ENCODE data around the gene RTN3.

Gene RTN3

DNA sequence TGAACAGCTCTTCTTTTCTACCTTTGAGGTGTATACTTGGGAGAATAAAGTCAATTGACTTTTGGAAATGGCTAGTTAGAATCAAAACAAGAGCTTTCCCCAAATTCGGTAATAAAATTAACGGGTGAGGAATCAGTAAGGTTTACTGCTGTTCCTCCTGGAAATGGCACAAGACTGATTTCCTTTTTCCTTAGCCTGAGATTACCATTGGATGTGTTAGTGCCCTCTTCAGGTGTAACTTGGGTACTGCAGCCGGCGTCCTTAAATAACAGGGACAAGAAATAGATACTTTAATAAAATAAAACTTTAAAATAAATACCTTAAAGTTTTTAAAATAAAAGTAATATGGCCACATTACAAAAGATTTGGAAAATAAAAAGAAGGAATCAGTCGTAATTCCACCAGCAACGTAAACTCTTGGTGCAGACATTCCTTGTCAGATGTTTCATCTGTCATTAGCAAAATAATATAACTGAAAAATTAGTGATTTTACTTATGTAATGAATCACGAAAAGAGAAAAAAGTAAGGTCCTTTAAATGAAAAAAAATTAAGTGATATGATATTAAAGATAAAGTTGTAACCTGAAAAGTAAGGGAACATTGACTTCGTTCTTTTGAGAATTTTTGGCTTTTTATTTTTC is 57.5 kb downstream of the RTN3 start:
- peak; percentile 19 for DNase-seq

DNA sequence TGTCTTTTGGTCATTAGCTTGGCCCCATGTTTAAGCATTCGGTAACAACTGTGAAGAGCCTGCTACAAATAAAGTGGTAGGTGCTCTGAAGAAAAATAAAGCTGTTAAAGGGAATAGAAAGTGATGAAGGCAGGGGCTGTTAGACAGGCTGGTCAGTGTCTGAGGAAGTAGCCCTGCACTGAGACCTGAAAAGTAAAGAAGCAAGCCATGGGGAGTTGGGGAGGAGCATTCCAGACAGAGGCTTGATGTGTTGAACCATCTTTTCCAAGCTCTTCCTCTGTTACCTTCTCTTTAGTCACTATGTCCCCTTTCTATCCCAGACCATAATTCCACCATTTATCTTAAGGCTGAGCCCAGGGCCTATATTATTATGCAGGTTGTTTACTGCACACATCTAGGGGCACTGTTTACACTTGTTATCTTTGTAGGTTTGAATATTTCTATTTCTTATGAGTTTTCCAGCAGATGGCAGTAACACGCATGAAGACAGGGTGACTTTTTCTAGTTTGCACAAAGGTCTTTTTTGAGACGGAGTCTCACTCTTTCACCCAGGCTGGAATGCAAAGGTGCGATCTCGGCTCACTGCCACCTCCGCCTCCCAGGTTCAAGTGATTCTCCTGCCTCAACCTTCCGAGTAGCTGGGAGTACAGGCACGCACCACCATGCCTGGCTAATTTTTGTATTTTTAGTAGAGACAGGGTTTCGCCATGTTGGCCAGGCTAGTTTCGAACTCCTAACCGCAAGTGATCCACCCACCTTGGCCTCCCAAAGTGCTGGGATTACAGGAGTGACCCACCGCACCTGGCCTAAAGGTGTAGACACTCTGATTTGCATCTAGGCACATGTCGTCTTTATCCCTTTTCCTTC is 64.2 kb downstream of the RTN3 start:
- DNase-seq: no peak

DNA sequence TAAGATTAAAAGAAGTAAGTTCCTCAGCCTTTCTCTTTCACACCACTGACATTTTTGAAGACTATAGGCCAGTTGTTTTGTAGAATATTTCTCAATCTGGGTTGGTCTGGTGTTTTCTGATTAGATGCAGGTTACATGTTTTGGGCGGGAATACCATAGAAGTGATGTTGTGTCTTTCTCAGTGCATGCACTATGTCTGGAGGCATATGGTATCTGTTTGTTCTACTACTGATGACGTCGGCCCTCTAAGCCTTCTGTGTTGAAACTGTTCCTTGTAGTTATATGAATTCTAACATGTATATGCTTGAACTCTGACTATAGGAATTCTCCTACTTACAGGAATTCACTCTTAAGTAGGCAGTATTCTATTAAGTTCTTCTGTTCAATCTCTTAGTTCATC is 65.7 kb downstream of the RTN3 start:
- no peak for DNase-seq

DNA sequence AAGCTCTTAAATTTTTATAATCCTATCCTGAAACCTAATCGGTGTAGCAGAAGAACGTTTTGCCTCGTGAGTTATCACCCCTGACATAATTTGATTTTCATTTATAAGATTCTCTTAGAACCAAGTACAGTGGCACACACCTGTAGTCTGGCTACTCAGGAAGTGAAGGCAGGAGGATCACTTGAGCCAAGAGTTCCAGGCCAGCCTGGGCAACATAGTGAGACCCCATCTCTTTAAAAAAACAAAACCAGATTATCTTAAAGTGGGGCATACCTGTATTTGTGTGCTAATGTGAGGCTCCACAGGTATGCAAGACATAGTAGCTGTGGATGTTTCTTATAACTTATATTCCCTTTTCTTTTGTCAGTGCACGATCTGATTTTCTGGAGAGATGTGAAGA is 68.3 kb downstream of the RTN3 start:
- DNase-seq: no peak

DNA sequence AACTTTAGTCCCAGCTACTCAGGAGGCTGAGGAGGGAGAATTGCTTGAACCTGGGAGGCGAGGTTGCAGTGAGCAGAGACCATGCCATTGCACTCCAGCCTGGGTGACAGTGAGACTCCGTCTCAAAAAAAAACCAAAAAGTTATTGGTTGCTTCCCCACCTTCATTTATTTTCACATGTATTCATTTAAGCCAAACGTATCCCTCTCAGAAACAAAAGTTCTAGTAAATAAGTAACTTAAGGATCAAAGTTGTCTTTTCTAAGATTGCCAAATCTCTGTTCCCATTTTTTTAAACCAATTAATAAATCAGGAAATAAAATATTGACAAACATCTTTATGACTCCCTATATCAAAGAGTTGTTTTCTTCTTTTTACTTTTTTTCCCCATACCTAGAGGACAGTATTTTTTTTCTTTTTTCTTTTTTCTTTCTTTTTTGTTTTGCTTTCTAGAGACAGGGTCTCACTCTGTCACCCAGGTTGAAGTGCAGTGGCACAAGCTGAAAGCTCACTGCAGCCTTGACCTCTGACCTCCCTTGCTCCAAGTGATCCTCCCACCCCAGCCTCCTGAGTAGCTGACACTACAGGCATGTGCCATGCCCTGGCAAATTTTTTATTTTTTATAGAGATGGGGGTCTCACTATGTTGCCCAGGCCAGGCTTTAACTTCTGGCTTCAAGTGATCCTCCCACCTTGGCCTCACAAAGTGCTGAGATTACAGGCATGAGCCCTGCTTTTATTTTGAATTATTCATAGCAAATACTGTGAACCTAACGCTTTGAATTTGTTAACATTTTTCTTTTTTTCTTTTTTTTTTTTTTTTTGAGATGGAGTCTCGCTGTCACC is 75.8 kb downstream of the RTN3 start:
- no peak for DNase-seq

DNA sequence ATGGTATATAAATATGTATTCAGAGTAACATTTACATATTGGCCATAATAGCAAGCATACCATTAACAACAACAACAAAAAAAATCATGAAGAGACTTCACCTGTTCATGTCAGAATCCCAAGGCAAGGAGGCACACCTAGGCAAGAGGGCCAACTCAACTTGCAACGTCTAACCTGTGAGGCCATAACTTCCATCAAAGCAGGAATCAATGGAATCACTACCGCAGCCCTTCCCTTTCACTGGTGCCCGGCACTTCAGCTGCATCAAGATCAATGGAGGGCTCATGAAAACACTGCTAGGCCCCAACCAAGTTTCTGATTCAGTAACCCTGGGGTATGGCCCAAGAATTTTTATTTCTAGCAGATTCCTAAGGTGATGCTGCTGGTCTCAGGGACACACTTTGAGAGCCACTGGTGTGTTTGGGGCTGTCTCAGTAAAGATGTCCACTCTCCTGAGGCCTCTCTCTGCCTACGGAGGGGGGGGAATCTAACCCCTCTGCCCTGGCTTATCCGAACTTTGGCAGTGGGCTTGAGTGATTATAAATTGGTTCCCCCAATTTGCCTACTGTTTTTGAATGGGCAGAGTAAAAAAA is 79.3 kb downstream of the RTN3 start:
- no peak for DNase-seq

DNA sequence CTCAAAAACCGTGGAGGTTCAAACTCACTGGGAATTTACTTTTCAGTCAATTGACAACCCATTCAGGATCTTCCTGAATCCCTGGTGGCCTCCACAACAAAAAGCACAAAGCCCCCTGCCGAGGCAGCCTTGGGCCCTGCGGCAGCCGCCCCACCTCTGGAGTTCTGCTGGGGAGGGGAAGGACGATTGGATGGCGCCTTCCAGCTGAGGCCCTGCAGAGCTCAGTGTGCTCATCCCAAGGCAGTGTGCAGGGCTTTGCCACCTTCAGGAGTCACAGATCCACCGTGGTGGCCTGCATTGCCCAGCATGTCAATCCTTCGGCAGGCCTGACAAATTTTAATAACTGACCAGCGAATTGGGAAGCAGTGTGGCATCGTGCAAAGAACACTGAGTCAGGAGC is 79.9 kb downstream of the RTN3 start:
- DNase-seq: no peak

DNA sequence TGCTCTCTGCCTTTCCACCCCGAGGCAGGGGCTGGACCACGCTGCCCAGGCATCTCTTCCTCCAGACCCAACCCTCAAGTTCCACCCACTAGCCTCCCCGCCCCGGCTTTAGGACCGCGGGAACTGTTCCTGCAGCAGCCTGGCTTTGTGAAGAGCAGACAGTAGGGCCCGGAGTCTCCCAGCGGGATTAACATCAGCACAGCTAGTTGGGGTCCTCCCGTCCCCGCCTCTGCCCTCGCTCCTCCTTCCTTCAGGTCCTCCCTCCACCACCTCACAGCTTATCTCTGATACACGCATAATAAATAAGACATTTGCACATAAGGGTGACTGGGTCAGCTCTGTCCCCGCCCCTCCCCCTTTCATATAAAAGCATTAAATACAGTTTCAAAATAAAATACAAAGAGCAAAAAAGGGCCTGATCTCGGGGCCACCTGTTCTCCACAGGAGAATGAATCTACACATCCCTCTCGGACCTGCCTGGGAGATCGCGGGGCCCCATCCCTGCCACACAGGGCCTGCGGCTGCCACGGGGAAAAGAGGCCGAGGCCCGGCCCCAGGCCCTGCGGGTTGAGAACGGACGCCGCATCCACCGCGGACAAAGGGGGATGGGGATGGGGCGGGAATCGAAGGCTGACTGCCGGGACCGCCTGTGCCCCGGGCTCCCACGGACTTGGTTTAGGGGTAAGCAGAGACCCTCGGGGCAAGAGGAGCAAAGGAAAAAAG is 80.8 kb downstream of the RTN3 start:
- no peak for DNase-seq

DNA sequence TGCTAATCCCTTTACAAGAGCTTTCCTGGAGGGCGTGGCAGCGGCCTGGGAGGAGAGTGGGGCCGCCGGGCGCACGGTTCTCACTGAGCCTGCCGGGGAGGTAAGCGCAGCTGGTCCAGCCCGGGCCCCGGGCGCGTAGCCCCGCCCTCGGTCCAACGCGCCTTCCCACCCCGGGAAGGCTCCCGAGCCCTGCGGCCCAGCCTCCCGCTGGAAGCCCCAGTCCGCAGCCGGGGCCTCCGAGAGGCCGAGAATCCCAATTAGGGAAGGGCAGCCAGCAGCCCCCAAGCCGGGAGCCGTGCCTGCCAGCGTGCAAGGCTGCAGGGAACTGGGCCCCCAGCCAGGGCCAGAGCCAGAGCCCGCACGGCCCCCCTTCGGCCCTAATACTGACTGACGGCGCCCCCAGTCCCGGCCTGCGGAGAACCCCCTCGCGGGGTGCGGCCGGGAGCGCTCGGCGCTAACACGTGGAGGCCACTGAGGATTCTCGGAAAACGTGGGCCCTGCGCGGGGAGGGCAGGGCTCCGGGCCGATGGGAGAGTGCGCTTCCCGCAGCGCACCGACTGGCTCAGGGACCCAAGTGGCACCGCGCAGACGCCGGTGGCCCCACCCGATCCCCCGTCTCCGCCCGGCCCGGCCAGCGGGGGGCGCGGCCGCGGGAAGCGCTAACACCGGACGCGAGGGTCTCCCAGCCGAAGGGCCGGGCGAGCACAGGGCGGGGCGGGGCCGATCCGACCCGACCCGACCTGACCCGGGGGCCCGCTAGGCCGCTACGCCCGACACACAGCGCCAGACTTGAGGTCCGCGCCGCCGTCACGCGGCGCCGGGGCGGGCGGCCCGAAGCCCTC is 81.6 kb downstream of the RTN3 start:
- DNase-seq: no peak

DNA sequence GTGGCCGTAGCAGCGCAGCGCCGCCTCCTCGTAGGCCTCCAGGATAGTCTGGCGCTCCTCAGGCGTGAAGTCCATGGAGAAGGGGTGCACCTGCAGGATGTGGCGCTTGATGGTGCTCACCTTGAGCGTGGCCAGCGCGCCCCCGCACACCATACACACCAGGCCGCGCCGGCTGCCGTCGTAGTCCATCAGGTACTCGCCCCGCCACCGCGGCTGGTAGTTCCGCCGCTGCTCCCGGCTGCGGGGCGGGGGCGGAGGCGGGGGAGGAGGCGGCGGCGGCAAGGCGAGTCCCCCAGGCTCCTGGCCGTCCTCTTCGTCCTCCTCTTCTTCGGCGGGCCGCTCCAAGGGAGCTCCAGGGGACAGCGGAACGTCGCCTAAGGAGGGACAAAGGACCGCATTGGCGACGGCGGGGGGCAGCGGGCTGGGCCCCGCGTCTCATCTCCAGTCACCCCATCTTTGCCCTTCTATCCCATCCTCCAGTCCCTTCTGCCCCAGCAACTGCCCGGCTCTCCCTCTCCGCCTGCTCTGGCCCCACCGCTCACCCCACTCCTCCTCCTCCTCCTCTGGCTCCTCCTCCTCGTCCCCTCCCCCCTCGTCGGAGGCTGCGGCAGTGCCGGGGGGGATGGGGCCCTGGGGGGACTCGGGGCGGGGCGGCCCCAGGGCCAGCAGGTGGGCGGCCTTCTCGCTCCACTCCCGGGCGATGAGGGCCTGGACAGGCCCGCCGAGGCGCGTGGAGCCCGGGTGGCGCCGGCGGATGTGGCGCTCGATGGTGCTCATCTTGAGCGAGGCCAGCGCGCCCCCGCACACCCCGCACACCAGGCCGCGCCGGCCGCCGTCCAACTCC is 82.4 kb downstream of the RTN3 start:
- no peak for DNase-seq

DNA sequence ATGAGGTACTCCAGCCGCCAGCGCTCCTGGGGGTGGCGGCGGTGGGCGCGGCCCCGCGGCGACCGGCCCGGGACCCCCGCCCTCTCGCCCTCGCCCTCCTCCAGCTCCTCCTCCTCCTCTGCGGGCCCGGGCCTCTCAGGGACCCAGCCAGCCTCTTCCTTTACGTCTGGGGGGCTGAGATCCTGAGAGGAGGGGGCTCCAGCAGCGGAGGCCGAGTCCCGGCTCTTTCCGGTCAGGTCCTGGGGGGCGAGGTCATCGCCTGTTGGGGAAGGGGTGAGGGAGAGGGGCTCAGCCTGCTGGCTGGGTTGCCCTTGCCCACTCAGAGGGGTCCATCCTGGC is 83.0 kb downstream of the RTN3 start:
- no peak for DNase-seq

DNA sequence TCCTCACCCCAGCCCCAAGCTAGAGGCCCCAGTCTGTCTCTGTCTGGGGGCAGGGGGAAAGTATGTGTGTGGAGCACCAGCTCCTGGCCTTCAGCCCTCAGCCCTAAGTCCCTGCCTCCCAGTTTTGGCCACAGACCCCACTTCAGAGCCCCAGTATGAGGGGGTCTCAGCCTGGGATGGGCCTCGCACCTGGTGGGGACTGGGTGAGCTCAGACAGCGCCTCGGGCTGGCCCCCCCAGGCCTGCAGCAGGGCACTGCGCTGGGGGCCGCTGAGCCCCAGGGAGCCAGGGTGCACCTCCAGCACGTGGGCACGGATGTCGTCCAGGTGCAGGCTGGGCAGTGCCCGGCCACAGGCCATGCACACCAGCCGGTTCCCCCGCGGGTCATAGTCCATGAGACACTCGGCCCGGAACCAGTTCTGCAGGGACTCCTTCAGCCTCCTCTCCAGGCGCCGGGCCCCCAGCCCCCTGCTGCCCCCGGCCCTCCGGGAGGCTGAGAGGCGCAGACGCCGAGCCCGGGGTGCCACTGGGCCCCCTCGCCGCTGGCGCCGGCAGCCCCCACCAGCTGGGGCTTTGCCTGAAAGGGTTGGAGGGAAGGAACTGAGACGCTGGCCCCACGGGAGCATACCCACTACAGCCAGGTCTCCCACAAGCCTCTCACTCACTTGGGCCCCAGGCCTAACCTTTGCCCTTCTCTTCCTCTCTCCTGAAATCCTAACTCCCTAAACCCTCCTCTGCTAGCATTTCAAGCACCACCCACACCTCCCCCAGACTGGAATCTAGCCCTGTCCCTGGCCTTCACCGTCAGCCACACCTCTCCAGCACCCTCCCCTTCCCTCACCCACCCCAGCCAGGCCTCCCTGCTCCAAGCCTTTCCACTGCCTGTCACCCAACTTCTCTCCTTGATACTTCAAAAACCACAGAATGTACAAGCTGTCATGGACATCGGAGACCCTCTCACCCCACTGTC is 83.7 kb downstream of the RTN3 start:
- no peak for DNase-seq

DNA sequence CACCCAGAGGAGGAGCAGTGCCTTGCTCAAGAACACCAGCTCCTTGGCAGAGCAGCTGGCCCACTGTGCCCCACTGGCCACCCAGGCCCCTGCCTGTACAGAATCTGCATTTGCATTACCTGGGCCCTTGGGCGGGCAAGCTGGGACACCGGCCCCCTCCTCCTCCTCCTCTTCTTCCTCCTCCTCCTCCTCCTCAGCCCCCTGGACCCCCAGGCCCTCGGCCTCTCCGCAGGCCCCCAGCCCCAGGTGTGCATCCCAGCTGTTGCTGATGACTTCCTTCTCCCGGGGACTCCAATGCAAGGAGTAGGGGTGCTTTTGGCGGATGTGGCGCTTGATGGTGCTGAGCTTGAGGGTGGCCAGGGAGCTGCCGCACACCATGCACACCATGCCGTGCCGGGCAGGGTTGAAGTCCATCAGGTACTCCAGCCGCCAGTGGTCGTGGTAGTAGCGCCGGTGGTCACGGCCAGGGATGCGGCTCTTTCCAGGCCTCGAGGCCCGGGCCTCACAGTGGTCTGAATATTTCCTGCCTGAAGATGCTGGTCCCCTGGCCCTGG is 84.5 kb downstream of the RTN3 start:
- DNase-seq: no peak

DNA sequence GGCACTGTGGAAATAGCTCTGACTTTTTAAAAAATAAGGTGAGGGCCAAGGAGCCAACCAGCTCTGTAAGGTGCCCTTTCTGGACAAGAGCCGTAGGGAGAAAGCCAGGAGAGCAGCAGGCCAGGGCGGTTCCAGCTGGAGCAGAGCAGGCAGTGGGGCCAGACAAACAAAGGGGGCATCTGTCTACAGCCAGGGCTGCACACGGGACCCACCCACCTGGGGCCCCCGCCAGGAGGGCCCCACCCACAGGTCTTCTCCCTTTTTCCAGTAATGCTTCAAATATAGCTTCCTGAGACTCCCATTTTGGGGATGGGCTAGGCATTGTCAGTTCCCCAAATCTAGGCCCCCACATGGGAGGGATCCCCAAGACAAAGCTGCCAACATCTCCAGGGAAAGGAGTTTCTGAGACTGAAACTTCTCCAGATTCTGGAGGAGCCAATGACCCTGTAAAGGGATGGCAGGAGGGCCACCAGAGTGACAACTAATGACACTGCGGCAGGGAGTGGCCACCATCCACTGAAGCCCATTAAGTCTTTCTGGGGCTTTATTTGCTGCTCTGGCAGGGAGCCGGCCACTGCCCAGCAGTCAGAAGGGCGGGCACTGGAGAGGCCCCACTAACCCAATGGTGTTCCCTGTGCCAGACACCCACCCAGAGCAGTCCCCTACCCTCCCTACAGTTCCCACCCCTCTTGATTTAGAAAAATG is 85.4 kb downstream of the RTN3 start:
- no peak for DNase-seq

DNA sequence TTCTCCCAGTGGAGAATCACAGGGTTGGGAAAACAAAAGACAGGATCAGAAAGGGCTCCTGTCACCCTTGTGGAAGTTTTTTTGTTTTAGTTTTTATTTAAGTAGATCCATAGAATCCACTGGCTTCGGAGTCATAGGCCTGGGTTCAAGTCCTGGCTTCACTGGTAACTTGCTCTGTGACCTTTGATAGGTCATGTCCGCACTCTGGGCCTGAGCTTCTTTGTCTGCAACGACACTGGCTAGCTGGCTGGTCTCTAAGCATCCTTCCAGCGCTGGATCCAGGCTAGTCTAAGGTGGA is 85.9 kb downstream of the RTN3 start:
- no peak for DNase-seq

DNA sequence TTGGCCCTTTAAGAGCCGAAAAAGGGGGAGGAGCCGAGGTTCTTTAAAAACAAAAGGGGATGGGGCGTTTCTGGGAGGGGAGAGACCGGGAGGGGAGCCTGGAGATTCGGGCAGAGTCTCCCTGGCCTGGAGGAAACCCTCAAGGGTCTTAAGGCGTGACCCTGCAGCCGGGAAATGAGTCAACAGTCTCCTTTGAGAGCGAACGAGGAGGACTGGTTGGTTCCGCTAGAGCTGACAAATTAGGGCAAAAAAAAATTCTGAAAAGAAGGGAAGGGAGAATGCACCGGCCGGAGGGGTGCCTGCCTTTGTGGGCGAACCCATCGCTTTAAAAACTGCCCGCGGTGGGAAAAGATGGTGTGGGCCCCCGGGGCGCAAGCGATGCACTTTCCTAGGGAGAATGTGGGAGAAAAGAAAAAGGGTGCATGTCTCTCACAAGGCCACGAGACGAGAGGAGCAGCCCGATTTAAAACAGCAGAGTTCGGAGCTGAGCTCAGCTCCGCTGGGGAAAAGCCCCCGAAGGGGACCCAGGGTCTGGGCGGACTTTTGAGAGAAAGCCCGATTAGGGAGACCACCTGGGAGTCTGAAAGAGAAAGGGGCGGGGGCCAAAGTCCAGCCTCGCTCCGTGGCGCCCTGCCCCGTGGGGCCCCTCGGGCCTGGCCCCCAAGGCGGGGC is 86.4 kb downstream of the RTN3 start:
- no peak for DNase-seq

DNA sequence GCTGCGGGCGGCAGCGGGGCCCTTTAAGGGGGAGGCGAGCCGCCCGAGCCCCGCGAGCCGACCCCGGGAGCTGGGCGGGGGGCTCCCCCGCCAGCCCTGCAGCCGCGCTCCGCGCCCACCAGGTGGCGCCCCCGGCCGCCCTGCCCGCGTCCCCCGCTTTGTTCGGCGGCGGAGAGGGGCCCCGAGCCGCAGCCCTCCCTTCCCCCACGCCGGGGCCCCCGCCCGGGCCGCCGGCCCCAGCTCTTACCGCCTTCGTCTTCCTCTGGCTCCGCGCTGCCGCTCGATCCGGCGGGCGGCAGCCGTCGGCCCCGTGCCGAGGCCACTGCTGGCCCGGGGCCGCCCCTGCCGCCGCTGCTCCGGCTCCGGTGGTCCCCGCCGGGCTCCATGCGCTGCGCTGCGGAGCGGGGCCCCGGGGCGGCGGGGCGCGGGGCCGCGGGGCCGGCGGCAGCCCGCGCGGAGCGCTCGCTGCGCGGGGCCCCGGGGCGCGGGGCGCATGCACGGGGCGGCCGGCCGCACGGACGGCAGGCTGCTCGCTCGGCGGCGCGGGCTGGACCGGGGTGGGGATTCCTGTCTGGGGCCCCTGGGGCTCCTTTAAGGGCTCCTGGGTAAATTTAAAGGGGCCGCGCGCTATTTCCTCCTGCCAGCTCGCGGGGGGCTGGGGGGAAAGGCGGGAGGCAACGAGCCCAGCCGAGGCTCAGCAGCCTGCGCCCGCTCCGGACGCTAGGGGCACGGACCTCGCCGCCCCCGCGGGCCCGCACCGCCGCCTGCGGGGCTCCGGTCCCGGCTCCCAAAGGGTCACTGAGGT is 87.1 kb downstream of the RTN3 start, which contains the start of gene ZFTA:
Gene ZFTA, minus strand, starts transcription at position 539 of the 805 bp plus-strand sequence. Its CDS starts 153 bp downstream, at position 386.
- no peak for DNase-seq
